HS-27A (cell line): ENCODE results near the gene SELENOW.
"Not testable (repeated sequence)": the region's sequence is repeated elsewhere in the genome, so short reads cannot be mapped to it uniquely, and the experiment has no call there.

Experiments used
- DNase-seq: peaks from one replicate; pipeline ENCODE4 v3.0.0-alpha.2; 2012; ENCODE audit warnings: low read depth, missing footprints

The SELENOW gene

GRCh38 chr19:47778049-47778953 is at the start of gene SELENOW:
TSS of gene SELENOW (plus strand) at chr19:47778703. CDS start at chr19:47778786, 83 bp downstream.
- peak; percentile 54 for DNase-seq

- DNase-seq: peak; percentile 79
Observed at GRCh38 chr19:47729468-47729798, 49.1 kb upstream of the SELENOW start.

- no peak for DNase-seq
Observed at GRCh38 chr19:47729799-47730520, 48.5 kb upstream of the SELENOW start.

GRCh38 chr19:47730521-47730889 is 48.0 kb upstream of the SELENOW start:
- no peak for DNase-seq

- DNase-seq: no peak
Observed at GRCh38 chr19:47730910-47731309, 47.6 kb upstream of the SELENOW start.

GRCh38 chr19:47735131-47735530 is 43.4 kb upstream of the SELENOW start:
- no peak for DNase-seq

GRCh38 chr19:47740866-47741519 is 37.5 kb upstream of the SELENOW start:
- no peak for DNase-seq

GRCh38 chr19:47741544-47742140 is 36.9 kb upstream of the SELENOW start:
- no peak for DNase-seq

GRCh38 chr19:47742634-47743033 is 35.9 kb upstream of the SELENOW start:
- DNase-seq: no peak

- DNase-seq: peak; percentile 94
Observed at GRCh38 chr19:47745010-47745901, 33.2 kb upstream of the SELENOW start, which contains the start of gene NOP53. TSS of gene NOP53 (plus strand) at chr19:47745546. CDS start at chr19:47745560, 14 bp downstream.

- DNase-seq: not testable (repeated sequence)
Observed at GRCh38 chr19:47746129-47746528, 32.4 kb upstream of the SELENOW start.

- DNase-seq: no peak
Observed at GRCh38 chr19:47749326-47749725, 29.2 kb upstream of the SELENOW start.

- DNase-seq: no peak
Observed at GRCh38 chr19:47750752-47751151, 27.8 kb upstream of the SELENOW start.

GRCh38 chr19:47752440-47753211 is 25.9 kb upstream of the SELENOW start:
- no peak for DNase-seq

GRCh38 chr19:47754206-47755064 is 24.1 kb upstream of the SELENOW start:
- DNase-seq: no peak

- no peak for DNase-seq
Observed at GRCh38 chr19:47755065-47755761, 23.3 kb upstream of the SELENOW start.

GRCh38 chr19:47755762-47756626 is 22.5 kb upstream of the SELENOW start:
- no peak for DNase-seq

GRCh38 chr19:47756627-47756929 is 21.9 kb upstream of the SELENOW start:
- no peak for DNase-seq
